ENCODE data around the gene HNRNPAB.

- no peak for TF ChIP-seq POLR2A (IDR thresholded peaks at IDR 0.05; ENCODE audit: low read depth, low read length)
- no peak for TF ChIP-seq TAF1 (IDR thresholded peaks at IDR 0.05; ENCODE audit: borderline replicate concordance, low read depth, low read length)
These were observed 9.4 kb downstream of the HNRNPAB start for GRCh38 chr5:178213748-178214151.
